Measurements from ENCODE around the gene KCNQ1. TPM values are rescaled to one million over a fixed set of nuclear protein-coding genes. Genes with fewer than 3 reads are reported as not detected.

Gene KCNQ1
- total RNA-seq, 4 donors from 2014 or later = 3.2 to 12.7 (median 5.5) TPM

GRCh38 chr11:2562890-2563212, 118.0 kb downstream of the KCNQ1 start:
- TF ChIP-seq CTCF (IDR thresholded peaks at IDR 0.05; ENCODE audit: low read depth) = no peak

GRCh38 chr11:2563213-2564007, 118.6 kb downstream of the KCNQ1 start:
- TF ChIP-seq CTCF (IDR thresholded peaks at IDR 0.05; ENCODE audit: low read depth) = no peak

GRCh38 chr11:2564008-2564530, 119.3 kb downstream of the KCNQ1 start:
- TF ChIP-seq CTCF (IDR thresholded peaks at IDR 0.05; ENCODE audit: low read depth) = no peak

GRCh38 chr11:2564588-2565425, 120.0 kb downstream of the KCNQ1 start:
- TF ChIP-seq CTCF (IDR thresholded peaks at IDR 0.05; ENCODE audit: low read depth) = no peak

- no peak for TF ChIP-seq CTCF (IDR thresholded peaks at IDR 0.05; ENCODE audit: low read depth)
These were observed 120.8 kb downstream of the KCNQ1 start for GRCh38 chr11:2565447-2566222.

- TF ChIP-seq CTCF (IDR thresholded peaks at IDR 0.05; ENCODE audit: low read depth) = no peak
These were observed 121.6 kb downstream of the KCNQ1 start for GRCh38 chr11:2566223-2567025.
